G401 (cell line): ENCODE data around the gene FRYL. TPM values are rescaled to one million over a fixed set of nuclear protein-coding genes. Genes with fewer than 3 reads are reported as not detected.

ENCODE experiments used
- DNase-seq: peaks from one replicate; pipeline ENCODE4 v3.0.0-alpha.2; 2015; ENCODE audit warnings: low spot score
- in situ Hi-C: cut with HindIII; loops from 2 replicates; pipeline ENCODE4 v1.10.0; 2016; ENCODE audit warnings: low sequenced_read_pairs, mixed read lengths
- total RNA-seq: library from RNA; depleted of rRNA; stranded (reverse); fragments of >200 nt; shearing (Covaris generic); gene quantifications from 2 replicates; pipeline ENCODE4 v1.2.3, GENCODE V29; 2014

FRYL gene
- total RNA-seq, 1 experiment from 2014 or later, result 15.5 TPM

GRCh38 chr4:48680848-48681568 lies 99.1 kb downstream of the FRYL start:
- no peak for DNase-seq
- in situ Hi-C loops, result no loop called here

GRCh38 chr4:48673537-48673936 lies 106.5 kb downstream of the FRYL start:
- DNase-seq, result no peak
- in situ Hi-C loops, result no loop called here

GRCh38 chr4:48670587-48670986 lies 109.5 kb downstream of the FRYL start:
- in situ Hi-C loops, result no loop called here
- no peak for DNase-seq

DNA sequence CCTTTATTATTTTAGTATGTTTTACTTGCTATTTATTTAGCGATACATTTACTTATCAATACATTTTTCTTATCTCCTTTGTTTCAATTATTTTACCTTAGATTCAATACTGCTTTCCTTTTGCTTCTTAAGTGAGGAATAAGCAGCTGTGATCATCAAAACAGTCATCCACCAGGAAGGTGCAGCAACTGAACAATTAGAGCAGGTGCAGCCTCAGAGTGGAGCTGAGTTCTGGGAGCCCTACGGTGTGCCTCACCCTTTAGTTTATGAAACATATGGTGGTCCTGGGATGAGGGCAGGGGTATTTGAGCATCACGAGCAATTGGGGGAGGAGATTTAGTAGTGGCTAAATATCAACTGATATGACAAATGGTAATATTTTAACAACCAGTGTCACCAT lies 111.0 kb downstream of the FRYL start:
- no peak for DNase-seq
- in situ Hi-C loops, result no loop called here

- DNase-seq, result no peak
- in situ Hi-C loops, result no loop called here
These were observed 111.6 kb downstream of the FRYL start for GRCh38 chr4:48668254-48669017.

DNA sequence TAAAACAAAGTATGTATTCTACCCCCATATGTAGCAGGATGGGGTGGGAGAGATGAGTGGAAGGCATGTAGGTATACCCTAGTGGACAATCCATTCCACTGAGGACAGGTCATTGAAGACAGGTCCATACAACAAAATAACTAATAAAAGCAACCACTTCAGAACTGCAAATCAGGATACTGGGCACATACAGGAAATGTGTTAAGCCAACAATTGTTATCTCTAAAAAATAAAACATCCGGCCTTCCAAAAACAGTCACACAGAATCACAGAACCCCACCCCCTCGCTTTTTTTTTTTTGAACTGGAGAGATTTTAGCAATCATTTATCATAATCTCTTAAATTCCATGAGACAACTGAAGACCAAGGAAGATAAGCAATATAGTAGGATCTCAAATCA lies 112.9 kb downstream of the FRYL start:
- in situ Hi-C loops, result no loop called here
- DNase-seq, result no peak

- DNase-seq, result no peak
- in situ Hi-C loops, result no loop called here
These were observed 114.4 kb downstream of the FRYL start for GRCh38 chr4:48665555-48666186.

DNA sequence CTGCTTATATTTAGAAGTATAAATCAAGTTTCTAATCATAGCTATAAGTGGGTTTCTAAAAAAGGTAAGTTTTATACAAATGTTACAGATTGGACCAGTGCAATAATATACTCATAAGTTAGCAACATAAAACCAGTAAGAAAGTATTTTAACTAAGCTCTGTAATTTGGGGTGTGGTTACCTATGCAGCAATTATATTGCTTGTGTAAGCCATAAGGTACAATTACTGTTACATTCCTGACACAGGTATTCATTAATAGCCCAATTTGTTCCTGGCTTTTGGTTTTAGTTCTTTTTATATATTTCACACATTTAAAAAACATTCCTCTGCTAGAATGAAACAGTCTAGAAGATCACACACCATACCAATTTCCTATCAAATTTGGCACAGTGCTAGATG lies 115.1 kb downstream of the FRYL start:
- DNase-seq, result no peak
- in situ Hi-C loops, result no loop called here

DNA sequence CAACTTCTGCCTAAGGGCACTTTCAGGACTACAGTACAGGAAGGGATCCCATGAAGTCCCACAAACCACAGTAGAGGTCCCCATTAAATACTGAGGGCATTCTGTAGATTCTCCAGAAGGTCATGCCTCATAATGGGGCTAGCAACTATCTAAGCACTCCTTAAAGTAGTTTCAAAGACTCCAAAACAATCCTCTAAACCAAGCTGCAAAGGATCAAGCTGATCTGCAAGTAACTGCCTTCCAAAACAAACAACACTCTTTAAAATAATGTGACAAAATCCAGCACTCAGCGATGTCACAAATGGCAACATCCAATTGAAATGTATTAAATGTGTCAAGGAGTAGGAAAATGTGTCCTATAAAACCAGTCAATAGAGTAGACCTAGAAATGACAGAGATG lies 118.7 kb downstream of the FRYL start:
- in situ Hi-C loops, result no loop called here

DNA sequence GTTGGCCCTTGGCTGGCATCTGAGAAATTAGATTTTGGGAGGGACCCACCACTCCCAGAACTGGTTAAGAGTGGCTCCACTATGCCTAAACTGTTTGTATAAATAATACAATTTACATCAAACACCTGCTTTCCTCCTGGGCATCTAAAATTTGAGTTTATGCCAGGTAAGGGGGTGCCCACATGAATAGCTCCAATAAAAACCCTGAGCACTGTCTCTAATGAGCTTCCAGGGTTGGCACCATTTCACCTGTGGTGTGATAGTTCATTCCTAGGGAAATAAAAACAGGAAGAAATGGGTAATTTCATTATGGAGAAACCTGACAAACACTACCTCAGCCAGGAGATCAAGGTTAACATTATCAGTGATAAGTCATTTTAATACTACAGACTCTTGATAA lies 119.7 kb downstream of the FRYL start:
- in situ Hi-C loops, result no loop called here
- DNase-seq, result no peak

More for the DNA sequence above, 118.7 kb downstream of the FRYL start:
- DNase-seq, result no peak

DNA sequence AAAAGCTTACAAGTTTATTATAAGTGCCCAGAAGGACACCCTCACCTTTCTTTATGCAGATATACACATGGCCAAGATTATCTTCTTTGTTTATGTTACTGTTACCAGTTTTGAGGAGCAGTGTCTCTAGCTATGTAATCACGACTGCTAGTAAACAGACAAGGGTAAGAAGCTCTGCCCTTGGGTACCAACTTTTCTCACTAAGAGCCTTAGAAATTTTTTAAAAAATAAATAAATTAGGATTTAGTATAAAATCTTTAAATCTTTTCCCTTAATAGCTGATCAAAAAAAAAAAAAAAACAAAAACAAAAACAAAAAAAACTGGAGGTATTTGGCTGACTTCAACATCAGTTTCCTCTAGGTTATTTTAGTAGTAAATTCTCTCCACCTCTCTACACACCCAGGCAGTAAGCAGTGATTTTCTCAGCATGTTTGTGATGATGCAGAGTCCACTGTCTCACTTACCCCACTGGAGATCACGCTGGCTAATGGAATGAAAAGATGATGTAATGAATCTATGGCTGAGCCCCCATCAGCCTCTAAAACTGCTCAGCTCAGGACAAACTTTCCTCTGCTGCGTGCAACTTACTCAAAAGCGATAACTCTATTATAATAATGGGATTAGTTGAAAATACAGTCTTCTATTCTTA lies 125.9 kb downstream of the FRYL start:
- in situ Hi-C loops, result no loop called here
- peak; percentile 22 for DNase-seq

DNA sequence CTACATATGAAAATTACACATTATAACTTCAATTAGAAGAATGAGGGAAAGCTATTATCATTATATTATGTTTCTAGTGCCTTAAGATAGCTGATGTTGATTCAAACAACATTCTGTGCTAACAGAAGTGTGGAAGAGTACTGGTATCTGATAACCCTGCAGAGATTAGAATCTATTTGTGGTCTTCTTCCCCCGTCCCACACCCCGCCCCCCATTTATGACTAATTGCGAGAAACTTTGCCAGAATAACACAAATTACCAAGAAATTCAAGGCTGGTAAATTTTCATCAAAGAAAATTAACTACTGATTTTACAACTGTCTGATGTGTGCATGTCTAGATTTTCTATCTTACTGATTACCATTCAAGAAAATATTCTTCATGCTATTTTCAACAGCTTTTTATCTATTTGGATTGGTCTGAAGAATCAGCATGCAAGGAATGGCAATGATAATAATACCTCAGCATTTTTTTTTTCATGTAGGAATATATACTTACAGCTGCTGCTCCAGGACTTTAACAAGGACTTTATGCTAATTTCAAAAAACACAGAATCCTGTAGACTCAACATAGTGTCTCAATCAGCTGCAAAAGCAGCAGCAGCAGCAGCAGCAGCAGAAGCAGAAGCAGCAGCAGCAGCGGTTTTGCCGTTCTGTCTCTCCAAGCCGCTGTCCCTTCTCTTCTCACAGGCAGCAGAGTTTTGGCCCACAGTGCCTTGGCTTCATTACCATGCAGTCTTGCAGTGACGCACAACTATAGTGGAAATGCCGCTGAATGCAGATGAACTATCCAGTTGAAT lies 126.7 kb downstream of the FRYL start:
- peak; percentile 60 for DNase-seq
- in situ Hi-C loops, result no loop called here

- DNase-seq, result no peak
- in situ Hi-C loops, result no loop called here
These were observed 128.2 kb downstream of the FRYL start for GRCh38 chr4:48651914-48652313.

GRCh38 chr4:48649505-48649904 lies 130.6 kb downstream of the FRYL start:
- DNase-seq, result no peak
- in situ Hi-C loops, result no loop called here

- in situ Hi-C loops, result no loop called here
- no peak for DNase-seq
These were observed 134.8 kb downstream of the FRYL start for GRCh38 chr4:48645225-48645794.

- DNase-seq, result no peak
- in situ Hi-C loops, result no loop called here
These were observed 137.4 kb downstream of the FRYL start for GRCh38 chr4:48642421-48643374.

DNA sequence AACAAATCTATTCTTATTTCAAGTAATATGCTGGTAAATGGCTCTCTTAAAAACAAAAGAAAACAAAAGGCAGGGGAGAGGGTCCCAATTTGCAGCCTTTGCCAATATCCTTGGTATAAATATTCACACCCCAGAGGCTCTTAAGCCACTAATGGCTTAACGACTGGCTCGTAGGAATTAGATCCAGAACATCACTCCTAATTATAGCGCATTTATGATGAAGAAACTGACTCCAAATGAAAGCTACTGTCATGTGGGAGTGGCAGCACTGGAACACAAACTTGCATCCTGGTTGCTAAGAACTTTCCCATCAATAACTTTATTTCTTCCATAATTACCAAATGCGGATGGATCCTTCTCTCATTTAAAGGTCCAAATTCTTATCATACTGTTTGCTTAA lies 138.7 kb downstream of the FRYL start:
- in situ Hi-C loops, result no loop called here
- DNase-seq, result no peak

DNA sequence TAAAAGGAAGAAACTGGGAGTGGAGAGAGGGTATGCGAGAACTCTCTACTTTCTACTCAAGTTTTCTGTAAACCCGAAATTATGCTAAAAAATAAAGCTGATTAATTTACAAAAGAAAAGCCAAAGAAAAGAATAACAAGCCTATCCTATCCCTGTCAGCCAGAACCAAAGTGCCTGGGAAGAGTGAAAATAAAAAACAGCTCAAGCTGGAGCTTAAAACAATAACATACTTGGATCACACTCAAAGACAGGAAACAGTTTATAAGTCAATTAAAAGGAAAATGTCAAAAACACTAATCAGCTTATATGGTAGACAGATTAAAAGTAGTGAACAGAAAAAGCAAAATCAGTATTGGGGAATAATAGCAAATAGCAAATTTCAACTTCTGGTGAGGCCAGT lies 139.4 kb downstream of the FRYL start:
- in situ Hi-C loops, result no loop called here
- DNase-seq, result no peak
